UCSD-AML1 (cell line): ENCODE data around the gene INTS11.
"Not testable (repeated sequence)": the region's sequence is repeated elsewhere in the genome, so short reads cannot be mapped to it uniquely, and the experiment has no call there.

Experiments
- DNase-seq: peaks from one replicate; lab custom pipeline; 2025; ENCODE audit not compliant: unreplicated experiment; lab: John Stamatoyannopoulos, UW

INTS11 gene

DNA sequence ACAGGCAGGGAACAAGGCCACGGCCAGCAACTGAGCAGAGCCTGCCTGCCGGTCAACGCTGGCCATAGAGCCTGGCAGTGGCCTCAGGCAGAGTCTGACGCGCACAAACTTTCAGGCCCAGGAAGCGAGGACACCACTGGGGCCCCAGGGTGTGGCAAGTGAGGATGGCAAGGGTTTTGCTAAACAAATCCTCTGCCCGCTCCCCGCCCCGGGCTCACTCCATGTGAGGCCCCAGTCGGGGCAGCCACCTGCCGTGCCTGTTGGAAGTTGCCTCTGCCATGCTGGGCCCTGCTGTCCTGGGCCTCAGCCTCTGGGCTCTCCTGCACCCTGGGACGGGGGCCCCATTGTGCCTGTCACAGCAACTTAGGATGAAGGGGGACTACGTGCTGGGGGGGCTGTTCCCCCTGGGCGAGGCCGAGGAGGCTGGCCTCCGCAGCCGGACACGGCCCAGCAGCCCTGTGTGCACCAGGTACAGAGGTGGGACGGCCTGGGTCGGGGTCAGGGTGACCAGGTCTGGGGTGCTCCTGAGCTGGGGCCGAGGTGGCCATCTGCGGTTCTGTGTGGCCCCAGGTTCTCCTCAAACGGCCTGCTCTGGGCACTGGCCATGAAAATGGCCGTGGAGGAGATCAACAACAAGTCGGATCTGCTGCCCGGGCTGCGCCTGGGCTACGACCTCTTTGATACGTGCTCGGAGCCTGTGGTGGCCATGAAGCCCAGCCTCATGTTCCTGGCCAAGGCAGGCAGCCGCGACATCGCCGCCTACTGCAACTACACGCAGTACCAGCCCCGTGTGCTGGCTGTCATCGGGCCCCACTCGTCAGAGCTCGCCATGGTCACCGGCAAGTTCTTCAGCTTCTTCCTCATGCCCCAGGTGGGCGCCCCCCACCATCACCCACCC, 6.9 kb upstream of the INTS11 start, which contains the start of gene TAS1R3:
TAS1R3 (plus strand) TSS at position 213 of the 898 bp plus-strand sequence; CDS start at position 279, 66 bp downstream.
- DNase-seq: no peak

DNA sequence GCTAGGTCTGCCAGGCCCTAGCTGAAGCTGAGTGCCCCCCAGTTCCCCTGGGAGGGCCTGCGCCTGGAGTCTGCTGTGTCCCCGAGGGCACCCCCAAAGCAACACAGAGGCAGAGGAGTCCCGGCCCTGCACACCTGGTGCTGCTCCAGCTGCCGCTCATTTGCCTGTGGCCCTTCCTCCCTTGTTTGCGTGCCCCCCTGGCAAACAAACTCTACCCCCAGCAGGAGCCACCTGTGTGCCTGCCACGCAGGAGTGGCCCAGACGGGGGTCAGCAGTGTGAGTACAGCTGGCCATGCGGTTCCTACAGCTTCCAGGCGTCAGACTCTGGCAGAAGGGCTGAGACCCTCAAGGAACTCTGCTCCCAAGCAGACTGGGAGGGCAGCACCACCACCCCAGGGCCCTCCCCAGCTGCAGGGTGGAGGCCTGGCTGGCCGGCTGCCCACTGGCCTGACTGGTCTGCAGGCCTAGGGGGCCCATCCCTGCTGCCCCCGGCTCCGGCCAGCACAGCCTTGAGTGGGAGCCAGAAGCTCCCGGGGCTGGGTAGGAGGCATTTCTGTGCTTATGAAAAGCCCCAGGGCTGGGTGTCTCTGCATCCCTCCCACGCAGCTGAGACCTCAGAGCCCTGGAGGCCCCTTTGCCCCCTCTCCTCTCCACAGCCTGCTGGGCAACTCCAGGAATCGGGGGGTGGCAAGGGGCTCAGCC, 6.1 kb upstream of the INTS11 start:
- no peak for DNase-seq

DNA sequence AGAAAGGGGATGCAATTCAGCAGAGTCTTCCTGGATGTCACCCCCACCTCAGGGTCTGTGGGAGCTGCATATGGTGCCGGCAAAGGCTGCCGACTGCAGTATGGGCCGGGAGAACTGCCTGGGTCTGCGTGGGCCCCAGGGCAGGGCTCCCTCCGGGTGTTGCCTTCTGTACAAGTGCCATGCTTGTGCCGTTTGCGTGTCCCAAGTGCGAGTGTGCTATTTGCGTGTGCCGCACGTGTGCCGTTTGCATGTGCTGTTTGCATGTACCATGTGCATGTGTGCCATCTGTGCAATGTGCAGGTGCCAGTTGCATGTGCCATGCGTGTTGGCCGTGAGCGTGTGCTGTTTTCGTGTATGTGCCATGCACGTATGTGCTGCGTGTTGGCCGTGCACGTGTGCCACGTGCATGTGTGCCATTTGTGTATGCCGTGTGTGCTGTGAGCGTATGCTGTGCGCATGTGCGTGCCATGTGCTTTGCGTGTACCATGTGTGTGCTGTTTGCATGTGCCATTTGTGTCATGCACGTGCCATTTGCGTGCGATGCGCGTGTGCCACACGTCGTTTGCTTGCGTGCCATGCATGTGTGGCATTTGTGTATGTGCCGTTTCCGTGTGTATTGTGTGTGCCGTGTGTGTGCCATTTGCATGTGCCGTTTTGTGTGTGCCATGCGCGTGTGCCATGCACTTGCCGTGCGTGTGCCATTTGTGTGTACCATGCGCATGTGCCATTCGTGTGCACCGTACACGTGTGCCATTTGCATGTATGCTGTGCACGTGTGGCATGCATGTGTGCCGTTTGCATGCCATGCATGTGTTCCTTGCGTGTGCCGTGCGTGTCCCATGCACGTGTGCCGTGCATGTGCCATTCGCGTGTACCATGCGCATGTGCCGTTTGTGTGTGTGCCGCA, 5.1 kb upstream of the INTS11 start:
- no peak for DNase-seq

DNA sequence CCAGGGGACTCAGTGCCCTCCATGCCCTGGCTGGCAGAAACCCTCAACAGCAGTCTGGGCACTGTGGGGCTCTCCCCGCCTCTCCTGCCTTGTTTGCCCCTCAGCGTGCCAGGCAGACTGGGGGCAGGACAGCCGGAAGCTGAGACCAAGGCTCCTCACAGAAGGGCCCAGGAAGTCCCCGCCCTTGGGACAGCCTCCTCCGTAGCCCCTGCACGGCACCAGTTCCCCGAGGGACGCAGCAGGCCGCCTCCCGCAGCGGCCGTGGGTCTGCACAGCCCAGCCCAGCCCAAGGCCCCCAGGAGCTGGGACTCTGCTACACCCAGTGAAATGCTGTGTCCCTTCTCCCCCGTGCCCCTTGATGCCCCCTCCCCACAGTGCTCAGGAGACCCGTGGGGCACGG, 3.8 kb upstream of the INTS11 start:
- no peak for DNase-seq

DNA sequence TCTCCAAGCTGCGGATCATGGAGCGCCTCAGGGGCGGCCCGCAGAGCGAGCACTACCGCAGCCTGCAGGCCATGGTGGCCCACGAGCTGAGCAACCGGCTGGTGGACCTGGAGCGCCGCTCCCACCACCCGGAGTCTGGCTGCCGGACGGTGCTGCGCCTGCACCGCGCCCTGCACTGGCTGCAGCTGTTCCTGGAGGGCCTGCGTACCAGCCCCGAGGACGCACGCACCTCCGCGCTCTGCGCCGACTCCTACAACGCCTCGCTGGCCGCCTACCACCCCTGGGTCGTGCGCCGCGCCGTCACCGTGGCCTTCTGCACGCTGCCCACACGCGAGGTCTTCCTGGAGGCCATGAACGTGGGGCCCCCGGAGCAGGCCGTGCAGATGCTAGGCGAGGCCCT, 2.8 kb upstream of the INTS11 start:
- no peak for DNase-seq

DNA sequence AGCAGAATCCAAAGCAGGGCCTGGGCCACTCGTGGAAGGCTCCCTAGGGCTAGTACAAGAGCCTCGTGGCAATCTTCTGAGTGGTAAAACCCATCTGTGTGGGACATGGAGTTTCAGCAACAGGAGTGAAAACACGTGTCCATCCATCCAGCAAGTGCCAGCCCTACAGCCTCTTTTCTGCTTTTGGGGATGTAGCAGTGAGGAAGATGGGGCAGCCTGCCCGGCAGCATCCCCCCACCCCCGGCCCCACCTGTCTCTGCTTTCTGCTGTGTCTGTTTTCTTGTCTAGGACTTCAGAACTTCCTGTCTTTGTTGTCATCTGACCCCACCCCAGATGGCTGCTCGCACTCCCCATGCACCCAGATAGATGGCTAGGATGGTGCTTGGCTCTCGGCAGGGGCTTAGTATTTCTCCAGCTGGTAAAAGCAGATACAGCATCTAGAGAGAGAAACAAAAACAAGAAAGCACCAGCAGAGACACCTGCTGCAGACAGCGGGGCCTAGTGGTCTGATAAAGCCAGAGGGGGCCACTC, 1.7 kb upstream of the INTS11 start:
- no peak for DNase-seq

DNA sequence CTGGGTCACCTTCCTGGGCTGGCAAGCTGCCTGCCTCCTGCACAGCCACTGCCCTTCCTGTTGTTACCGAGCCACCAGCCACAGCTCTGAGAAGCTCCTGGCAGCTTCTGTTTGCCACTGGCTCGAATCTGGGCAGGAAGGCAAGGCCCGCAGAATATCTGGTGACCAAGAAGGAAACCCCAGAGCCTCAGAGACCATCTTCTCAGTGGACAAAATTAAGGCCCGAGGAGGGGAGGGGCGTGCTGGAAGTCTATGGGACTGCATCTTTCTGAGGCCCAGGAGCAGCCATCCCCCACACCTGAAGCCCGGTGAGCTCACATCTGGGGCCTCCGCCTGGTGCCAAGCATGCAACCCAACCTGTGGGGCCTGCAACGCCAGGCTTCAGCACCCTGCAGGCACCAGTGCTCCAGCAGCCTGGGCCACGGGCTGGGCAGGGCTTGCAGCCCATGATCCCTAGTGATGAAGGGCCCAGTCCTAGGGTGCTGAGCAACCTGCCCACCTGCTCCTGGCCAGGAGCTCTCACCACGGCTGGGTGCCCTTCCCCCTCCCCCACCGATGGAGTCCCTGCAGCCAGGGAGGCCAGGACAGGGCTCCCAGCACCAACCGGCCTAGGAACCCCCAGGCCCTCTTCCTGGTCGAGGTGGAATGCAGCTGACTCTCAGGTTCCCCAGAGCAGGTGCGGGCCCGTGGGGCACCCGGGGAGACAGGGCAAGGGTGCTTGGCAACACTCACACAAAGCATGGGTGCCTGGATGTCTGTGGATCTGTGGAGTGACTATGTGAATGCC, 1.0 kb upstream of the INTS11 start:
- DNase-seq: no peak

DNA sequence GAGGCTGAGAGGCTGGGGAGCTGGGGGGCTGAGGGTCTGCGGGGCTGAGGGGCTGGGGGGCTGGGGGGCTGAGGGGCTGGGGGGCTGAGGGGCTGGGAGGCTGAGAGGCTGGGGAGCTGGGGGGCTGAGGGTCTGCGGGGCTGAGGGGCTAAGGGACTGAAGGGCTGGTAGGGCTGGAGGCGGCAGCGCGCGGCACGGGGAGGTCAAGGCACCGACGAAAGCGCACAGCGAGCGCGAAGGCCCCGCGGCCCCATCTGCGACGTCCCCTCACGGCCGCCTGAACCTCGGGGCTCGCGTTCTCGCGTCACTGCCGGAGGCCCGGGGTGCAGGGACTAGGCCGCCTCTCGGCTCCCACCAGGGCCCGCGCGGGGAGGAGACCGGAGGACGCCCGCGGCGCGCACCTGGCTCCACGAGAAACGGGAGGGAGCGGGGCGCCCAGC, 356 bp downstream of the INTS11 start:
- no peak for DNase-seq

DNA sequence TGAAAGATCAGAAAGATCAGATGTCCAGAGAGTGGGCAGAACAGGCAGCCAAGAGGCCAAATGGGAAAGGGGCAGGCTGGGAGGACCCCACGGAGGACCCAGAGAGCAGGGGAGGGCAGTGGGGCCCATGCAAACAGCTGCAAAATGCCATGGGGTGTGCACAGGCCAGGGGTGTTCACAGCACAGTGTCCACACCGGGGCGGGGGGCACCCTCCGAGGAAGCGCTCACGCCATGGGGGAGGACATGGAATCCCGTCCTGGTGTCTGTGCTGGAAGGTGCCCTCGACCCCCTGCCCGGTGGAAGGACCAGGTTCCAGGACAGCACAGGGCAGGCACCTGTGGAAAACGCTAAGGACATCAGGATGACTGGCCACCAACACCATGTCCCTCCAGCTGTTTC, 1.5 kb downstream of the INTS11 start:
- no peak for DNase-seq

DNA sequence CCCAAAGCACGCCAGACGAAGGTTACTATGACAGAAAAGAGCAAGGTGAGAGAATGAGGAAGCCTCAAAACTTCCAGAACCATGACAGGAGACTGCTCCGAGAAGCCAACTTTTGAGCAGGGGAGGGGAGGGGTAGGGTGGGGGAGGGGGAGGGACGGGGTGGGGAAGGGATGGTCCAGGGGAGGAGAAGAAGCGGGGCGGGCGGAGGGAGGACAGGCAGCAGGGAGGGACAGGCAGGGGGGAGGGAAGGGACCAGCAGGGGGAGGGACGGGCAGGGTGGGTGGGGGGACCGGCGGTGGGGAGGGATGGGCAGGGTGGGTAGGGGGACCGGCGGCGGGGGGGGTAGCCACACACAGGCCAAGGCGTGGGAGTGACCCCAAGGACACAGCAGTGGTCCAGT, 2.0 kb downstream of the INTS11 start:
- no peak for DNase-seq

DNA sequence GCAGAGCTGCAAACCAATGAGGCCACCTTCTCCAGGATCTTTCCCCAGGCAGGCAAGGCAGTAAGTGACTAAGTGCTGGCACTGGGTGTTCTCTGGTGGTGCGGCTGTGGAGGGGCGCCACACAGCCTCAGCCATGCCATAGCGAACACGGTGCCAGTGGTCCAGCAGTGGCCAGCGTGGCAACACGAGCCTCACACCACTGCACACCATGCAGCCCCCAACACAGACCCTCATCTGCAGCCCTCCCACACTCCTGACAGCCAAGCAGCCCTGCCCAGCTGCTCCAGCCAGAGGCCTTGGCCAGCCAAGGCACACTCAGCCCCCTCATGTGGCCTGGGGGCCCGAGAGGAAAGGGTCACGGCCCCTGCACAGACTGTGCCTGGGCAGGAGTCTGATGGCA, 3.0 kb downstream of the INTS11 start:
- no peak for DNase-seq

DNA sequence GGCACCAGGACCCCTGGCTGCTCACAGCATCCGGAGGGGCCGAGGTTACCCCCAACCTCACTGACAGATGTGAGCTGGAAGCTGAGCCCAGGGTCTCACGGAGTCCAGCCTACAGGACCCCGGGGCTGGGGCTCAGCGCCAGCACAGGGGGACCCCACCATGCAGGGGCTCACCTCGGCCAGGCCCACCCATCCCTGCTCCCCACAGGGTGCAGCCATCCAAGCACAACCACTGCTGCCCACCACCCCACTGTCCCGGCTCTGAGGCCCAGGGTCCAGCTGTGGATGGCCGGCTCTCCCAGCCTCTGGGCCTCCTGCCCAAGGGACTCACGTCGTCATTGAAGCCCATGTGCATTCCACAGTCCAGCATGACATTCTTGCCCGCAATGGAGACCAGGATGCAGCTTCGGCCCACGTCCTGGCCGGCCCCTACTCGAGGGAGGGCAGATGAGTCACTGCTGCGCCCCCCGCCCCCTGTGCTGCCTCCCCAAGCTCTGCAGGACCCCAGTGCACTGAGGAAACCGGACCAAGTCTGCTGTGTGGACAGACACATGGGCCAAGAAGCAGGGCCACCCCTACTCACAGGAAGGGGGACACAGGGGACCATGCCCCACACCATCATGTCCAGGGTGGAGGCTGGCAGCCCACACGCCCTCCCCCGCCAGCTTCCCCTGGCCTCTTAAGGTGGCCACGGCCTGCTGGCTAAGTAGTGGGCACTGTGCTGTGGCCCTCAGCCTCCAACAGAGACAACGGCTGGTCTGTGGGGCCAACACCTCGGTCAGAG, 3.6 kb downstream of the INTS11 start:
- DNase-seq: no peak

DNA sequence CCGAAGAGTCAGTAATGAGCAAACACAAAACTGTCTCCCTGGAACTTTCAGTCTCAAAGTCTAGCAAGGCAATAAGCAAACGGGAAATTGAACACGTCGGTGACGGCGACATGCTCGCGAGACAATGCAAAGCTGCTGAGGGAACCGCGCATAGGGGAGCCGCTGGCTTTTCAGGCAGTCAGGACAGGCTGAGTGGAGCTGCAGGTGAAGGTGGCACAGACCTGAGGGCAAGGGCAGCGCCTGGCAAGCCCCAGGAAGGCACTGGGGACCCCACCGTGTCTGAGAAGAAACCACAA, 4.9 kb downstream of the INTS11 start:
- no peak for DNase-seq

DNA sequence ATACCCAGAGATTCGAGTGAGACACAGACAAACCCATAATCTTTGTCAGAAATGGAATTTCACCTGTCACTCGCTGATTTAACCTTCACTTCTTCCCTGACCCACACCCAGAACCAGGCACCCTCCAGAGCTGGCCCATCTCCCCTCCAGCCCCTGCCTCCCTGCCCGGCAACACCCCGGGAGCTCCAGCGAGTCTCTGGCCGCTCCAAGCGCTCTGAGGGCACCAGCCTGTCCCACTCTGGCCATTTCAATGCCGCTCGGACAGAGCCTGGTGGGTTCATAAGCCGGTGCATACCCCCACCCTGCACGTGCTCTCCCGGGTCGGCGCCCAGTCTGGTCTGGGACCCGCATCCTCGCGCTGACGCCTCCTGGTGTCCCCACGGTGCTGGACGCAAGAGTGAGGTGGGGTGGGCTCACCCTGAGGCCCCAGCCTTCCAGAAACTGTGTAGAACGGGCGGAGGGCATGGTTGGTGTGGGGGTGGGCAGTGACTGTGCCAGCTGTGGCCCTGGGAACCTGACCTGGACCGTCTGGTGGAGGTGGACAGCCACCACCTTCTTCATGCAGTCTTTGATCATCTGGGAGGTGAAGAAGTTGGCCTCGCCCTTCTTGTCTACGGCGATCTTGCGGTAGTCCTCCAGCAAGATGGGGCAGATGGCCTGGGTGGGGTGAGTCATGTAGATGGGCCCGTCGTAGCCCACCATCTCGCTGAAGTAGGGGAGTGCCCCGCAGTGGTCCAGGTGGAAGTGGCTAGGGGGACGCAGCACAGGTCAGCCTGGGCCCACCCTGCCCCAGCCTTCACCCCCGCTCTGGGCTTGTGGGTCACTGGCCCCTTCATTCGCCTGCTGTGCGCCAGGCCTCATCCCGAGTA, 5.4 kb downstream of the INTS11 start:
- DNase-seq: no peak

DNA sequence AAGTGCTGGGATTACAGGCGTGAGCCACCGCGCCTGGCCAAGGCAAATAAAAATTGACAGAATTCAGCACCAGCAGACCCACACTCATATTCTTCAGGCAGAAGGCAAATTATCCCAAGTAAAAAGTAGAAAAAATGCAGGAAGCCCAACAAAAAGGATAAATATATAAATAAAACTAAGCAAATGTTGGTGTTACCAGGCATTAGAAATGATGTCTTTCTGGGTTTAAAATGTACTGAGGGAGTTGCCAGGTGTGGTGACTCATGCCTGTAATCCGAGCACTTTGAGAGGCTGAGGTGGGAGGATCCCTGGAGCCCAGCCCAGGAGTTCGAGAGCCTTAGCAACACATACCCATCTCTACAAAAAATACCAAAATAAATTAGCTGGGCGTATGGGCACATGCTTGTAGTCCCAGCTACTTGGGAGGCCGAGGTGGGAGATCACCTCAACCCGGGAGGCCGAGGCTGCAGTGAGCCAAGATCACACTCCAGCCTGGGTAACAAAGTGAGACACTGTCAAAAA, 6.3 kb downstream of the INTS11 start:
- no peak for DNase-seq

DNA sequence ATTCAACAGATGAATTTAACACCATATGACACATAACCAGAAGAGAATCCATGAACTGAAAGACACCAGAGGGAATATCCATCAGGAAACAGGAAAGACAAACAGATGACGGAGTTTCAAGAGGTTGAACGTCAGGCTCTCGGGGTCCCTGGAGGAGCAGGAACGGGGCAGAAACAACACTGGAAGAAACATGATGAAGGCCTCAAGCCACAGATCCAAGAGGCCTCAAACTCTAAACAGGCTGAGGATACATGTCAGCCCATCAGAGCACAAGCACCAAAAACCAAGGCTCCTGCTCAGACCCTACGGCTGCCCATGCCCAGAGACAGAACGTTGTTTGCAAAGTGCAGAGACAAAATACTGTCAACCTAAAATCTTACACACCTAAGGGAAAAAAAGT, 7.0 kb downstream of the INTS11 start:
- DNase-seq: no peak

DNA sequence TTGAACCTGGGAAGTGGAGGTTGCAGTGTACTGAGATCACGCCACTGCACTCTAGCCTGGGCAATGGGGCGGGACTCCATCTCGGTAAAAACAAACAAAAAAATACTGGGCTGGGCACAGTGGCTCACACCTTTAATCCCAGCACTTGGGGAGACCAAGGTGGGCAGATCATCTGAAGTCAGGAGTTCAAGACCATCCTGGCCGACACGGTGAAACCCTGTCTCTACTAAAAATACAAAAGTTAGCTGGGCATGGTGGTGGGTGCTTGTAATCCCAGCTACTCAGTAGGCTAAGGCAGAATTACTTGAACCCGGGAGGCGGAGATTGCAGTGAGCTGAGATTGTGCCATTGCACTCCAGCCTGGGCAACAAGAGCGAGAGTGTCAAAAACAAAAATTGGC, 8.3 kb downstream of the INTS11 start:
- not testable (repeated sequence) for DNase-seq

DNA sequence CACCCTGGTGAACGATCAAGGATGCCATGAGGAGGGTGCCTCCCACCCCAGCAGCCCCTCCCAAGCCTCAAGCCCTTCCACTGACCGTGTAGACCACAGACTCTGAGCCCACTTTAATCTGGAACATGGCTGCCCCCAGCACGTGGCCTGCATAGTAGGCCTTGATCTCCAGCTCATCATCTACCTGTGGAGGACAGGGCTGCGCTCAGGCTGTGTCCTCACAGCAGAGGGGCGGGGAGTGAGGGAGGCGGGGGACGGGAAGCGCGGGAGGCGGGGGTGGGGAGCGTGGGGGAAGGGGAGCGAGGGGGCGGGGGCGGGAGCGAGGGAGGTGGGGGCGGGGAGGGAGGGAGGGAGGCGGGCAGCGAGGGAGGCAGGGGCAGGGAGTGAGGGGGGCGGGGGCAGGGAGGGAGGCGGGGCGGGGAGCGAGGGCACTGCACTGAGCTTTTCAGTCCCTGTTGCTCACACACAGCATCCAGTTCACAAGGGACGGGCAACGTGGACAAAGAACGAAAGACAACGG, 9.0 kb downstream of the INTS11 start:
- DNase-seq: no peak
